HepG2 (cell line): ENCODE data around the gene CA12. TPM values are rescaled to one million over a fixed set of nuclear protein-coding genes. Genes with fewer than 3 reads are reported as not detected.

Source experiments
- ATAC-seq: fragments of 200-7000 bp; cut with Tn5 transposase; 3 replicates; pipeline ENCODE4 v1.9.1; 2020; ENCODE audit warnings: mild to moderate bottlenecking, moderate library complexity
- BruUV-seq: library from RNA; stranded (reverse); fragments of 400-500 nt; replicated peaks from 2 replicates; lab custom pipeline; 2021; lab: Mats Ljungman, UMichigan
- CTCF ChIA-PET: fragments of 300-600 bp; formaldehyde crosslinking; extraction: SDS; loops from one replicate; lab custom pipeline; 2021; ENCODE audit warnings: low total read pairs, inconsistent platforms, low intra/inter-chr PET ratio; lab: Yijun Ruan, JAX
- POLR2A ChIA-PET: fragments of 350-600 bp; sonication (Branson Sonifier 250); formaldehyde crosslinking; loops from one replicate; lab custom pipeline; 2020; ENCODE audit warnings: antibody characterized with exemption, inconsistent platforms; lab: Yijun Ruan, JAX
- DNase-seq: peaks from one replicate; pipeline ENCODE4 v3.0.0-alpha.2; 2015; ENCODE audit warnings: low spot score
- FAIRE-seq: peaks from 3 replicates; lab custom pipeline; 2011; peaks lifted over from hg19 to GRCh38; lab: Jason Lieb, UNC
- H2AFZ ChIP-seq: one replicate; pipeline ENCODE4 v1.6.1; 2011; ENCODE audit warnings: low read length, inconsistent platforms
- H3K27ac ChIP-seq: fragments of 300-600 bp; 3 replicates; pipeline ENCODE4 v1.8.0; 2011; ENCODE audit warnings: mixed run types, mild to moderate bottlenecking, mixed read lengths, low read length, inconsistent platforms; ENCODE audit not compliant: insufficient read depth; ENCODE audit errors: extremely low read length
- H3K27me3 ChIP-seq, 2 experiments: fragments of 200-600 bp in 1 of 2; 2 replicates in 1 of 2; 3 replicates in 1 of 2; pipeline versions ENCODE4 v1.6.0 to v1.8.0; 2011; ENCODE audit warnings: low read length in 2 of 2, mild to moderate bottlenecking in 2 of 2, moderate library complexity in 2 of 2, inconsistent platforms in 1 of 2; ENCODE audit not compliant: insufficient read depth in 2 of 2, control insufficient read depth in 1 of 2
- H3K36me3 ChIP-seq, 2 experiments: fragments of 200-600 bp in 1 of 2; replicated peaks in 1 of 2; 2 replicates in 1 of 2; 3 replicates in 1 of 2; pipeline versions ENCODE4 v1.5.1 to v1.8.0; 2011; ENCODE audit warnings: low read length in 2 of 2, inconsistent platforms in 1 of 2; ENCODE audit not compliant: insufficient read depth in 2 of 2, control insufficient read depth in 1 of 2
- H3K4me1 ChIP-seq: 2 replicates; pipeline ENCODE4 v1.5.1; 2012; ENCODE audit warnings: low read length, inconsistent platforms; ENCODE audit not compliant: insufficient read depth
- H3K4me2 ChIP-seq: 2 replicates; pipeline ENCODE4 v1.6.0; 2011; ENCODE audit warnings: low read depth, low read length, inconsistent platforms
- H3K4me3 ChIP-seq, 3 experiments: fragments of 200-600 bp in 1 of 3; sonication (generic), shearing (Covaris generic) in 1 of 3; replicated peaks in 1 of 3; 2 replicates each; pipeline ENCODE4 v1.5.1; 2011 to 2016; ENCODE audit warnings: low read length in 3 of 3, inconsistent platforms in 2 of 3, low read depth in 2 of 3, mild to moderate bottlenecking in 2 of 3, control low read depth in 1 of 3, mixed read lengths in 1 of 3; ENCODE audit not compliant: insufficient read depth in 1 of 3
- H3K79me2 ChIP-seq: one replicate; pipeline ENCODE4 v1.6.1; 2011; ENCODE audit warnings: low read length, inconsistent platforms; ENCODE audit not compliant: insufficient read depth
- H3K9ac ChIP-seq: 2 replicates; pipeline ENCODE4 v1.6.0; 2011; ENCODE audit warnings: mild to moderate bottlenecking, low read depth, low read length, inconsistent platforms; ENCODE audit not compliant: insufficient read depth
- H3K9me3 ChIP-seq: 2 replicates; pipeline ENCODE4 v1.5.1; 2012; ENCODE audit warnings: mild to moderate bottlenecking, low read length
- H4K20me1 ChIP-seq: 2 replicates; pipeline ENCODE4 v1.6.0; 2011; ENCODE audit warnings: inconsistent platforms, mild to moderate bottlenecking, low read length, moderate library complexity; ENCODE audit not compliant: insufficient read depth
- FOSL2 ChIP-seq: sonication (generic); formaldehyde crosslinking; IDR thresholded peaks from 2 replicates; pipeline ENCODE4 v1.4.0; 2020; ENCODE audit warnings: missing genetic modification reagents
- MYC ChIP-seq: sonication (generic); formaldehyde crosslinking; IDR thresholded peaks from 2 replicates; pipeline ENCODE4 v1.9.0; 2021; ENCODE audit warnings: missing genetic modification reagents, borderline replicate concordance
- NR2F6 ChIP-seq, 2 experiments: IDR thresholded peaks; 2 replicates each; pipeline ENCODE4 v1.6.1; 2016; ENCODE audit warnings: antibody characterized with exemption in 1 of 2, mild to moderate bottlenecking in 1 of 2
- POLR2AphosphoS2 ChIP-seq: IDR thresholded peaks from 2 replicates; pipeline ENCODE4 v1.6.1; 2011; ENCODE audit warnings: low read depth, low read length, improper control_type of control experiment
- SRY ChIP-seq: sonication (generic); formaldehyde crosslinking; IDR thresholded peaks from 2 replicates; pipeline ENCODE4 v1.8.0; 2022; ENCODE audit warnings: mild to moderate bottlenecking, missing genetic modification reagents
- TOPORS ChIP-seq: sonication (generic); formaldehyde crosslinking; IDR thresholded peaks from 2 replicates; pipeline ENCODE4 v1.8.0; 2023; ENCODE audit warnings: mild to moderate bottlenecking, missing genetic modification reagents
- ZNF567 ChIP-seq: sonication (generic); formaldehyde crosslinking; IDR thresholded peaks from 2 replicates; pipeline ENCODE4 v1.8.1; 2023; ENCODE audit warnings: mild to moderate bottlenecking, missing genetic modification reagents, borderline replicate concordance
- ZNF629 ChIP-seq: sonication (generic); formaldehyde crosslinking; conservative IDR thresholded peaks from 2 replicates; pipeline ENCODE4 v1.5.0; 2020; ENCODE audit warnings: missing genetic modification reagents
- ZNF652 ChIP-seq: IDR thresholded peaks from 2 replicates; pipeline ENCODE4 v1.6.1; 2016; ENCODE audit warnings: low read depth, borderline replicate concordance
- WGBS: methylation state at CpG from one replicate; pipeline ENCODE4 v1.1.6; 2017; ENCODE audit warnings: low lambda C conversion rate; 5-methylcytosine and 5-hydroxymethylcytosine counted together
- in situ Hi-C: cut with HindIII; loops from 2 replicates; pipeline ENCODE4 v1.10.0; 2017; ENCODE audit warnings: low pct_unique_long_range_greater_than_20kb; ENCODE audit not compliant: extremely low pct_ligation_motif_present
- intact Hi-C: fragments of 100-400 bp; cut with micrococcal nuclease; formaldehyde crosslinking; loops from one replicate; pipeline ENCODE4 v1.10.0; 2022; ENCODE audit not compliant: unreplicated experiment
- polyA plus RNA-seq, 8 experiments: library from polyadenylated mRNA; depleted of rRNA in 3 of 8; stranded (reverse) in 7 of 8; unstranded in 1 of 8; fragments of >200 nt; fragmentation: Illumina TruSeq in 4 of 8; extraction: Trizol in 4 of 8; gene quantifications; 2 replicates each; pipeline versions ENCODE4 v1.2.1 to v1.2.3, GENCODE V29; 2011 to 2016; ENCODE audit warnings: low read depth in 4 of 8, missing spikeins in 1 of 8, mixed read lengths in 1 of 8; ENCODE audit not compliant: insufficient read depth in 1 of 8
- total RNA-seq, 5 experiments: library from RNA; depleted of rRNA; stranded (reverse); fragments of >200 nt; fragmentation: Illumina TruSeq; extraction: Trizol; gene quantifications; 2 replicates each; pipeline ENCODE4 v1.2.3, GENCODE V29; 2016; ENCODE audit warnings: low read depth in 1 of 5
- TF ChIP-seq, protein P1 (sequence below): sonication (generic); formaldehyde crosslinking; IDR thresholded peaks from 2 replicates; pipeline ENCODE4 v1.5.0; 2020; ENCODE audit warnings: mild to moderate bottlenecking, low read depth, missing genetic modification reagents, borderline replicate concordance
- TF ChIP-seq, protein P2 (sequence below): sonication (generic); formaldehyde crosslinking; IDR thresholded peaks from 2 replicates; pipeline ENCODE4 v1.4.0; 2020; ENCODE audit warnings: missing genetic modification reagents, mild to moderate bottlenecking, borderline replicate concordance
- TF ChIP-seq, protein P3 (sequence below): sonication (generic); formaldehyde crosslinking; conservative IDR thresholded peaks from 2 replicates; pipeline ENCODE4 v1.8.0; 2022; ENCODE audit warnings: missing genetic modification reagents
- TF ChIP-seq, protein P4 (sequence below): sonication (generic); formaldehyde crosslinking; IDR thresholded peaks from 2 replicates; pipeline ENCODE4 v1.8.0; 2022; ENCODE audit warnings: mild to moderate bottlenecking, missing genetic modification reagents, moderate library complexity

Gene CA12
- total and polyA plus RNA-seq, 2 of the 13 experiments (the other 11 are each of a cell fraction or from before 2014, with no cell fraction given) = 0.07 to 0.20 TPM

DNA sequence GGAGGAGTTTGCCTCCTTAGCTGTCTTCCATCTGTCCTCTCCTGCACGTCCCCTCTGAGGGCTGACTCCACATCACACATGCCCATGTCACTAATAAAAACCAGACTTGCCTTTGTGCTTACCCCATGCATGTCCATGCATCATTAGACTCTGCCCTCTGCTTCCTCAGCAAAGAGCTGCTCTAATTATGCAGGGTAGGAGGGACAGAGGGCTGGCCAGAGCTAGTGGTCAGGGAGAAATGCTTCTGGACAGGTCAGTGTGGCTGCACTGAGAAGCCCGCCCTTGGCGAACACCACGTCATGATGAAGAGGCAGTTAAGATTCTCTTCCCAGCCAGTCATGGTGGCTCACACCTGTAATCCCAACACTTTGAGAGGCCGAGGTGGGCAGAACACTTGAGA is 8.9 kb downstream of the CA12 start:
- peaks cover 2 to 11% of the 10 kb centered on the region in 2 experiments; a peak in 2 of 5 replicates for H3K27me3 ChIP-seq
- H3K4me1 ChIP-seq = no peaks in the 10 kb centered on the region
- 73% methylated on average over 5 of the region's 5 CpGs for WGBS
- CTCF ChIA-PET = no interaction called here
- no peaks in the 10 kb centered on the region for H3K36me3 ChIP-seq
- H3K27ac ChIP-seq = no peak overlapping the region
- no peak overlapping the region for H3K4me2 ChIP-seq
- ATAC-seq (no peak), DNase-seq (no peak)
- no peak overlapping the region for H2AFZ ChIP-seq
- TF ChIP-seq, protein P1, sequence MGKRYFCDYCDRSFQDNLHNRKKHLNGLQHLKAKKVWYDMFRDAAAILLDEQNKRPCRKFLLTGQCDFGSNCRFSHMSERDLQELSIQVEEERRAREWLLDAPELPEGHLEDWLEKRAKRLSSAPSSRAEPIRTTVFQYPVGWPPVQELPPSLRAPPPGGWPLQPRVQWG (CRISPR knock-in tag) = no peak
- no peak for TF ChIP-seq ZNF629
- TF ChIP-seq ZNF567 (CRISPR knock-in tag) = no peak
- TF ChIP-seq FOSL2 (CRISPR knock-in tag) = no peak
- TF ChIP-seq TOPORS (CRISPR knock-in tag) = no peak
- TF ChIP-seq MYC (CRISPR knock-in tag) = no peak
- TF ChIP-seq, protein P2, sequence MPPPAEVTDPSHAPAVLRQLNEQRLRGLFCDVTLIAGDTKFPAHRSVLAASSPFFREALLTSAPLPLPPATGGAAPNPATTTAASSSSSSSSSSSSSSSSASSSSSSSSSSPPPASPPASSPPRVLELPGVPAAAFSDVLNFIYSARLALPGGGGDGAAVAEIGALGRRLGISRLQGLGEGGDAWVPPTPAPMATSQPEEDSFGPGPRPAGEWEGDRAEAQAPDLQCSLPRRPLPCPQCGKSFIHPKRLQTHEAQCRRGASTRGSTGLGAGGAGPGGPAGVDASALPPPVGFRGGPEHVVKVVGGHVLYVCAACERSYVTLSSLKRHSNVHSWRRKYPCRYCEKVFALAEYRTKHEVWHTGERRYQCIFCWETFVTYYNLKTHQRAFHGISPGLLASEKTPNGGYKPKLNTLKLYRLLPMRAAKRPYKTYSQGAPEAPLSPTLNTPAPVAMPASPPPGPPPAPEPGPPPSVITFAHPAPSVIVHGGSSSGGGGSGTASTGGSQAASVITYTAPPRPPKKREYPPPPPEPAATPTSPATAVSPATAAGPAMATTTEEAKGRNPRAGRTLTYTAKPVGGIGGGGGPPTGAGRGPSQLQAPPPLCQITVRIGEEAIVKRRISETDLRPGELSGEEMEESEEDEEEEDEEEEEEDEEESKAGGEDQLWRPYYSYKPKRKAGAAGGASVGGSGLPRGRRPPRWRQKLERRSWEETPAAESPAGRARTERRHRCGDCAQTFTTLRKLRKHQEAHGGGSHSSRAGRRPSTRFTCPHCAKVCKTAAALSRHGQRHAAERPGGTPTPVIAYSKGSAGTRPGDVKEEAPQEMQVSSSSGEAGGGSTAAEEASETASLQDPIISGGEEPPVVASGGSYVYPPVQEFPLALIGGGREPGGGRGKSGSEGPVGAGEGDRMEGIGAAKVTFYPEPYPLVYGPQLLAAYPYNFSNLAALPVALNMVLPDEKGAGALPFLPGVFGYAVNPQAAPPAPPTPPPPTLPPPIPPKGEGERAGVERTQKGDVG (CRISPR knock-in tag) = no peak
- TF ChIP-seq POLR2AphosphoS2 = no peak
- no peak for TF ChIP-seq ZNF652
- TF ChIP-seq SRY = no peak
- no peak for TF ChIP-seq NR2F6 (IDR thresholded peaks at IDR 0.05)
- no peak for TF ChIP-seq NR2F6 (CRISPR knock-in tag; IDR thresholded peaks at IDR 0.05)
- TF ChIP-seq, protein P3, sequence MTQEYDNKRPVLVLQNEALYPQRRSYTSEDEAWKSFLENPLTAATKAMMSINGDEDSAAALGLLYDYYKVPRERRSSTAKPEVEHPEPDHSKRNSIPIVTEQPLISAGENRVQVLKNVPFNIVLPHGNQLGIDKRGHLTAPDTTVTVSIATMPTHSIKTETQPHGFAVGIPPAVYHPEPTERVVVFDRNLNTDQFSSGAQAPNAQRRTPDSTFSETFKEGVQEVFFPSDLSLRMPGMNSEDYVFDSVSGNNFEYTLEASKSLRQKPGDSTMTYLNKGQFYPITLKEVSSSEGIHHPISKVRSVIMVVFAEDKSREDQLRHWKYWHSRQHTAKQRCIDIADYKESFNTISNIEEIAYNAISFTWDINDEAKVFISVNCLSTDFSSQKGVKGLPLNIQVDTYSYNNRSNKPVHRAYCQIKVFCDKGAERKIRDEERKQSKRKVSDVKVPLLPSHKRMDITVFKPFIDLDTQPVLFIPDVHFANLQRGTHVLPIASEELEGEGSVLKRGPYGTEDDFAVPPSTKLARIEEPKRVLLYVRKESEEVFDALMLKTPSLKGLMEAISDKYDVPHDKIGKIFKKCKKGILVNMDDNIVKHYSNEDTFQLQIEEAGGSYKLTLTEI = no peak
- TF ChIP-seq, protein P4, sequence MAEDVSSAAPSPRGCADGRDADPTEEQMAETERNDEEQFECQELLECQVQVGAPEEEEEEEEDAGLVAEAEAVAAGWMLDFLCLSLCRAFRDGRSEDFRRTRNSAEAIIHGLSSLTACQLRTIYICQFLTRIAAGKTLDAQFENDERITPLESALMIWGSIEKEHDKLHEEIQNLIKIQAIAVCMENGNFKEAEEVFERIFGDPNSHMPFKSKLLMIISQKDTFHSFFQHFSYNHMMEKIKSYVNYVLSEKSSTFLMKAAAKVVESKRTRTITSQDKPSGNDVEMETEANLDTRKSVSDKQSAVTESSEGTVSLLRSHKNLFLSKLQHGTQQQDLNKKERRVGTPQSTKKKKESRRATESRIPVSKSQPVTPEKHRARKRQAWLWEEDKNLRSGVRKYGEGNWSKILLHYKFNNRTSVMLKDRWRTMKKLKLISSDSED (CRISPR knock-in tag) = no peak
- TF ChIP-seq, all 625 proteins: peak for 0
- no peak overlapping the region for H3K4me3 ChIP-seq
- H3K9ac ChIP-seq = no peak overlapping the region
- no peak for FAIRE-seq
- BruUV-seq = no TSS peak
- POLR2A ChIA-PET = no interaction called here
- no peaks in the 10 kb centered on the region for H3K79me2 ChIP-seq
- in situ Hi-C loops (no loop called here), intact Hi-C loops (no loop called here)
- H4K20me1 ChIP-seq = no peaks in the 10 kb centered on the region
- H3K9me3 ChIP-seq = no peaks in the 10 kb centered on the region
